Right atrium auricular region (tissue), 2 donors: Measurements from ENCODE around the gene TSPAN9. TPM values are rescaled to one million over a fixed set of nuclear protein-coding genes. Genes with fewer than 3 reads are reported as not detected.
A peak's percentile ranks its signal among the peaks of the same experiment; 100 is the strongest.

Source experiments
- DNase-seq: peaks from one replicate; pipeline ENCODE4 v3.0.0-alpha.2; 2019; ENCODE audit warnings: low spot score
- H3K27ac ChIP-seq, 2 donors: fragments of 200-600 bp; sonication (generic); 1 replicate in 1 of 2; 2 replicates in 1 of 2; pipeline ENCODE4 v1.5.1; 2016 to 2019
- H3K27me3 ChIP-seq, 2 donors: fragments of 200-600 bp; sonication (generic); one replicate each; pipeline versions ENCODE4 v1.5.1 to v1.6.0; 2017 to 2019
- H3K36me3 ChIP-seq: fragments of 200-600 bp; sonication (generic); one replicate; pipeline ENCODE4 v1.5.1; 2016
- H3K4me1 ChIP-seq, 2 donors: fragments of 200-600 bp; sonication (generic); one replicate each; pipeline versions ENCODE4 v1.5.1 to v1.6.0; 2017 to 2019
- H3K4me3 ChIP-seq, 2 donors: fragments of 200-600 bp; sonication (generic); 1 replicate in 1 of 2; 2 replicates in 1 of 2; pipeline ENCODE4 v1.5.1; 2017 to 2019; ENCODE audit warnings: mild to moderate bottlenecking in 1 of 2, moderate library complexity in 1 of 2
- H3K9me3 ChIP-seq, 2 donors: fragments of 200-600 bp; sonication (generic); one replicate each; pipeline ENCODE4 v1.5.1; 2019
- total RNA-seq, 2 donors: library from RNA; depleted of rRNA; stranded (reverse); fragments of >200 nt; gene quantifications; one replicate each; pipeline ENCODE4 v1.1.0, GENCODE V29; 2016
- TF ChIP-seq, protein P1 (sequence below), 2 donors: fragments of 200-600 bp; sonication (generic); IDR thresholded peaks; one replicate each; pipeline ENCODE4 v1.5.1; 2019; ENCODE audit warnings: antibody characterized with exemption in 2 of 2

Gene TSPAN9
- total RNA-seq, 2 donors from 2014 or later: 103 to 185 TPM

DNA sequence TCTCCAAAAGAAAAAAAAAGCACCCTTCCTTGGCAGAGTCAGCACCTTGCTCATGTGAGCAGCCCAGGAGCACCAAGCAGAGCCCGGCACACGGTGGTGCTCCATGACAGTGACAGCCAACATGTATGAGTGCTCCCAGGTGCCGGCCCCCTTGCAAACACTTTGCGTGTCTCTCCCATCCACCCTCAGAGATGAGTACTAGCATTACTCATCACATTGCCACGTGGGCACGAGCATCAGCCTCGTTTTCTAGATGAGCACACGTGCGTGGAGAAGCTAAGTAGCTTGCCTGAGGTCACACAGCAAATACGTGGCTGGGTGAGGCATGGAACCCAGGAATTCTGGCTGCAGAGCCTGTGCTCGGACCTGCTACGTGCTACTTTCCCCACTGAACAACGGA lies 235.9 kb downstream of the TSPAN9 start:
- Histone ChIP-seq H3K4me3 (no peak overlapping the region), H3K9me3 (no peaks in the 10 kb centered on the region), H3K4me1 (peaks cover 0 to 24% of the 10 kb centered on the region in 2 donors), H3K36me3 (no peaks in the 10 kb centered on the region), H3K27ac (no peak overlapping the region), H3K27me3 (no peaks in the 10 kb centered on the region)
- TF ChIP-seq, protein P1, sequence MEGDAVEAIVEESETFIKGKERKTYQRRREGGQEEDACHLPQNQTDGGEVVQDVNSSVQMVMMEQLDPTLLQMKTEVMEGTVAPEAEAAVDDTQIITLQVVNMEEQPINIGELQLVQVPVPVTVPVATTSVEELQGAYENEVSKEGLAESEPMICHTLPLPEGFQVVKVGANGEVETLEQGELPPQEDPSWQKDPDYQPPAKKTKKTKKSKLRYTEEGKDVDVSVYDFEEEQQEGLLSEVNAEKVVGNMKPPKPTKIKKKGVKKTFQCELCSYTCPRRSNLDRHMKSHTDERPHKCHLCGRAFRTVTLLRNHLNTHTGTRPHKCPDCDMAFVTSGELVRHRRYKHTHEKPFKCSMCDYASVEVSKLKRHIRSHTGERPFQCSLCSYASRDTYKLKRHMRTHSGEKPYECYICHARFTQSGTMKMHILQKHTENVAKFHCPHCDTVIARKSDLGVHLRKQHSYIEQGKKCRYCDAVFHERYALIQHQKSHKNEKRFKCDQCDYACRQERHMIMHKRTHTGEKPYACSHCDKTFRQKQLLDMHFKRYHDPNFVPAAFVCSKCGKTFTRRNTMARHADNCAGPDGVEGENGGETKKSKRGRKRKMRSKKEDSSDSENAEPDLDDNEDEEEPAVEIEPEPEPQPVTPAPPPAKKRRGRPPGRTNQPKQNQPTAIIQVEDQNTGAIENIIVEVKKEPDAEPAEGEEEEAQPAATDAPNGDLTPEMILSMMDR (IDR thresholded peaks at IDR 0.05): no peak
- DNase-seq: no peak

DNA sequence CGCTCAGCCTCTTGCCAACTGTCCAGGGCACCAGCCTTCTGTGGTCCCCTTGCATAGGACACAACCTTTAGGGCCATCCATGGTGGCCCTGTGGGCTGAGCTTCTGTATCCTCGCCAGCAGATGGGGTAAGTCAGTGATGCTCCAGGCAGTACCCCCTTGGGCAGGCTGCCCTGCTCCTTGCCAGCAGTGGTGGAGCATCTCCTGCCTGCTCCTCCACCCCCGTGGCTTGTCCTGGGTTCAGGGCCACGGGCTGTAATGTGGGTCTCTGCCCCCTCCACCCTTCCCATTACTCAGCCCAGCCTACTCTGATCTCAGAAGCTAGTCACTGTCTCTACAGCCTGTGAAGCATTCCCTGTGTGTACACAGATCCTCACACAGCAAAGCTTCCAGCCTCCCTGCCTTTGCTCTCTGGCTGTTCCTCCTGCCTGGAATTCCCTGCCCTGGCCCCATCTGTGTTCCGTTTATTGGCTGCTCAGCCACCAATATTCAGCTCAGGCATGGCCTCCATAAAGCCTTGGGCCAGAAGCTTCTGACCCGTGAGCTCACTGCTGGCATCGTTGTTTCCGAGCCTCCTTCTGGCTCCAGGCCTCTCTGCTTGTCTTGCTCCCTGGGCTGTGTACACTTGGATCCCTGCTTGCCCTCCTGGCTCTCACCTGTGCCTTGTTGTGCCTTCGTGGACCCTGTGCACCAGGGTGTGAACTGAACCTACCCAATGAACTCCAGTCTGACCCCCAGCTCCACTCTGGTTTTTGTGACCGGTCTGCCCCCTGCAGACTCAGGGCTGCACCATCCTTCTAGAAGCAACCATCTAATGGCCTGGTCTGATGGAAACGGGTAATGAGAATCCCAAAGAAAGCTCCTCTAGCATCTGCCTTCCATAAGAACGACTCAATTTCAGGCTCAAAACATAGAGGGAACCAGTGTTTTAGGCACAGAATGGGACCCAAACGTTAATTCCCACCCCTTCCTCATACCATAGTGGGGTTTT lies 236.8 kb downstream of the TSPAN9 start:
- Histone ChIP-seq H3K27ac (no peak overlapping the region), H3K27me3 (no peaks in the 10 kb centered on the region), H3K36me3 (no peaks in the 10 kb centered on the region), H3K4me3 (no peak overlapping the region), H3K9me3 (no peaks in the 10 kb centered on the region), H3K4me1 (peaks cover 0 to 24% of the 10 kb centered on the region in 2 donors)
- DNase-seq: no peak
- TF ChIP-seq, protein P1 (IDR thresholded peaks at IDR 0.05): peak in 1 of 2 donors; percentile 58

DNA sequence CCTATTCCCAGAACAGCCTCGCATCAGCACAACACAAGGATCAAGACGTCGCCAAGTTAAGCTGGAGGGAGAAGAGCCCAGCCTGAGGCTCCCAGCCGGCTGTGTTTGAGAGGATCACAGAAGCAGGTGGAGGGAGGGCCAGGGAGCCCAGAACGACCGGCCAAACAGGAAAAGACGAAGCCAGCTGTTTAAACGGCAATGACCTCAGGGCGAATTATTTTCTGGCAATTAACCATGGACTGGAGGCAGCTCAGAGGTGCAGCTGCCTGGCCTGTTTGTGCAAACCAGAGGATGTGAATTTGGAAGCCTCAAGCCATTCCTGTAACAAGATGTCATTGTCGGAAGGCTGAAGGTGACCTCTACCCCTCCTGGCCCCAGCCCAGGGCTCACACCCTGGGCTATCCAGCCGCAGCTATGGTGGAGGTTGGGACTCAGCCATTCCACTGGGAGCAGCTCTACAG lies 238.1 kb downstream of the TSPAN9 start:
- H3K9me3 ChIP-seq: no peaks in the 10 kb centered on the region
- H3K4me3 ChIP-seq: no peak overlapping the region
- H3K27me3 ChIP-seq: no peaks in the 10 kb centered on the region
- H3K27ac ChIP-seq: peak overlapping the region in 1 of 2 donors; percentile 50
- H3K4me1 ChIP-seq: peaks cover 0 to 25% of the 10 kb centered on the region in 2 donors
- DNase-seq: peak; percentile 73
- TF ChIP-seq, protein P1 (IDR thresholded peaks at IDR 0.05): no peak
- H3K36me3 ChIP-seq: no peaks in the 10 kb centered on the region

DNA sequence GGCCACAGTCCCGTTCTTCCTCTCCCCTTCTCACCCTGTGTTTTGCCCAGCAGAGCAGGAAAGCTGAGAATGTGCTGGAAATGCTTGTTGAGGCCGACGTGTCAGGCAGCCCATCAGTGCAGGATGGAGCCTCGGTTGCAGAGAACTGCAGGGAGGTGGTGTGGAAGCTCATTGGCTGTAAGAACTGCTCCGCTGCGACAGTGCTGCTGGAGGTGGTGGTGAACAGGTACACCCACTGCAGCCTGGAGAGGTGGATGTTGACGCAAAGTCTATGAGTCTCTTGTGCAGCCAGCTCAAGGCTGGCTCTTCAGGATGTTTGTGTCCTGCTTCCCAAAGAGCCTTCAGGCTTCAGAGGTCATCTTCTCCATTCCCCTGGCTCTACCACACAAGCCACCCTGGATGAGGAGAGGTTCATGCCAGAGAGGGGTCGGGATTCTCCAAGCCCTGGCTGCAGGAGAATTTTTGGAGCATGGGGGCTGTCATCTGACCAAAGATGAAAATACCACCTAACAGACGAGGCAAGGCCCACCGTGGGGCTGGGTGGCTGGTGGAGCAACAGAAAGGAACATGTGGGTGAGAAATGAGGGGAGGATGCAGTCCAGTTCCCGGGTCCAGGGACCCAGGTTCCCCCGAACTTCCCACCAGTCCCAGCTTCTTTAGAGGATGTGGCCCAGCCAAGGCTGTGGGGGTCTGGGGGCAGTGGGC lies 239.7 kb downstream of the TSPAN9 start:
- Histone ChIP-seq H3K27ac (no peak overlapping the region), H3K4me1 (peaks cover 0 to 36% of the 10 kb centered on the region in 2 donors), H3K27me3 (no peaks in the 10 kb centered on the region), H3K36me3 (no peaks in the 10 kb centered on the region), H3K4me3 (no peak overlapping the region), H3K9me3 (no peaks in the 10 kb centered on the region)
- TF ChIP-seq, protein P1 (IDR thresholded peaks at IDR 0.05): no peak
- DNase-seq: no peak

DNA sequence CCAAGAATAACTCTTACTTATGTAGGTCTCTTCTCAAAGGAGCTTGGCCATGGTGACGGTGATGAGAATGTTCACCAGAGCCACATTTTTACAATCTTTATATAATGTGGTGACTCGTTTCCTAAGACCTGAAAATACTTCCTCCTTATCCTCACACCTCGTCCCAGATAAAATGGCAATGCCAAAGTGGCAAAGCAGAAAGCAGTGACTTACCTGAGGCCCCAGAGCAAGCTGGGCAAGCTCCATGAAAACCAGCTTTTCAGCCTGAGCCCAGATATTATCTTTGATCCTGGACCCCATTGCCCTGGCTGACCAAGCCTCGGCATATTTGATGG lies 240.3 kb downstream of the TSPAN9 start:
- no peak overlapping the region for H3K4me3 ChIP-seq
- H3K4me1 ChIP-seq: peaks cover 0 to 36% of the 10 kb centered on the region in 2 donors
- no peaks in the 10 kb centered on the region for H3K9me3 ChIP-seq
- H3K27ac ChIP-seq: no peak overlapping the region
- no peaks in the 10 kb centered on the region for H3K36me3 ChIP-seq
- TF ChIP-seq, protein P1 (IDR thresholded peaks at IDR 0.05): no peak
- H3K27me3 ChIP-seq: no peaks in the 10 kb centered on the region
- no peak for DNase-seq
